HepG2 (cell line): ENCODE results near the gene HBS1L. TPM values are rescaled to one million over a fixed set of nuclear protein-coding genes. Genes with fewer than 3 reads are reported as not detected.

Experiments used
- ATAC-seq: fragments of 200-7000 bp; cut with Tn5 transposase; 3 replicates; pipeline ENCODE4 v1.9.1; 2020; ENCODE audit warnings: mild to moderate bottlenecking, moderate library complexity
- BruUV-seq: library from RNA; stranded (reverse); fragments of 400-500 nt; replicated peaks from 2 replicates; lab custom pipeline; 2021; lab: Mats Ljungman, UMichigan
- CTCF ChIA-PET: fragments of 300-600 bp; formaldehyde crosslinking; extraction: SDS; loops from one replicate; lab custom pipeline; 2021; ENCODE audit warnings: low total read pairs, inconsistent platforms, low intra/inter-chr PET ratio; lab: Yijun Ruan, JAX
- POLR2A ChIA-PET: fragments of 350-600 bp; sonication (Branson Sonifier 250); formaldehyde crosslinking; loops from one replicate; lab custom pipeline; 2020; ENCODE audit warnings: antibody characterized with exemption, inconsistent platforms; lab: Yijun Ruan, JAX
- DNase-seq: peaks from one replicate; pipeline ENCODE4 v3.0.0-alpha.2; 2015; ENCODE audit warnings: low spot score
- FAIRE-seq: peaks from 3 replicates; lab custom pipeline; 2011; peaks lifted over from hg19 to GRCh38; lab: Jason Lieb, UNC
- H2AFZ ChIP-seq: one replicate; pipeline ENCODE4 v1.6.1; 2011; ENCODE audit warnings: low read length, inconsistent platforms
- H3K27ac ChIP-seq: fragments of 300-600 bp; 3 replicates; pipeline ENCODE4 v1.8.0; 2011; ENCODE audit warnings: mixed run types, mild to moderate bottlenecking, mixed read lengths, low read length, inconsistent platforms; ENCODE audit not compliant: insufficient read depth; ENCODE audit errors: extremely low read length
- H3K27me3 ChIP-seq, 2 experiments: fragments of 200-600 bp in 1 of 2; 2 replicates in 1 of 2; 3 replicates in 1 of 2; pipeline versions ENCODE4 v1.6.0 to v1.8.0; 2011; ENCODE audit warnings: low read length in 2 of 2, mild to moderate bottlenecking in 2 of 2, moderate library complexity in 2 of 2, inconsistent platforms in 1 of 2; ENCODE audit not compliant: insufficient read depth in 2 of 2, control insufficient read depth in 1 of 2
- H3K36me3 ChIP-seq, 2 experiments: fragments of 200-600 bp in 1 of 2; replicated peaks in 1 of 2; 2 replicates in 1 of 2; 3 replicates in 1 of 2; pipeline versions ENCODE4 v1.5.1 to v1.8.0; 2011; ENCODE audit warnings: low read length in 2 of 2, inconsistent platforms in 1 of 2; ENCODE audit not compliant: insufficient read depth in 2 of 2, control insufficient read depth in 1 of 2
- H3K4me1 ChIP-seq: 2 replicates; pipeline ENCODE4 v1.5.1; 2012; ENCODE audit warnings: low read length, inconsistent platforms; ENCODE audit not compliant: insufficient read depth
- H3K4me2 ChIP-seq: 2 replicates; pipeline ENCODE4 v1.6.0; 2011; ENCODE audit warnings: low read depth, low read length, inconsistent platforms
- H3K4me3 ChIP-seq, 3 experiments: fragments of 200-600 bp in 1 of 3; sonication (generic), shearing (Covaris generic) in 1 of 3; replicated peaks in 1 of 3; 2 replicates each; pipeline ENCODE4 v1.5.1; 2011 to 2016; ENCODE audit warnings: low read length in 3 of 3, inconsistent platforms in 2 of 3, low read depth in 2 of 3, mild to moderate bottlenecking in 2 of 3, control low read depth in 1 of 3, mixed read lengths in 1 of 3; ENCODE audit not compliant: insufficient read depth in 1 of 3
- H3K79me2 ChIP-seq: one replicate; pipeline ENCODE4 v1.6.1; 2011; ENCODE audit warnings: low read length, inconsistent platforms; ENCODE audit not compliant: insufficient read depth
- H3K9ac ChIP-seq: 2 replicates; pipeline ENCODE4 v1.6.0; 2011; ENCODE audit warnings: mild to moderate bottlenecking, low read depth, low read length, inconsistent platforms; ENCODE audit not compliant: insufficient read depth
- H3K9me3 ChIP-seq: 2 replicates; pipeline ENCODE4 v1.5.1; 2012; ENCODE audit warnings: mild to moderate bottlenecking, low read length
- H4K20me1 ChIP-seq: 2 replicates; pipeline ENCODE4 v1.6.0; 2011; ENCODE audit warnings: inconsistent platforms, mild to moderate bottlenecking, low read length, moderate library complexity; ENCODE audit not compliant: insufficient read depth
- ARID3A ChIP-seq: IDR thresholded peaks from 2 replicates; pipeline ENCODE4 v1.6.1; 2012; ENCODE audit warnings: low read depth, low read length, improper control_type of control experiment
- DR1 ChIP-seq: sonication (generic); formaldehyde crosslinking; IDR thresholded peaks from 2 replicates; pipeline ENCODE4 v1.8.0; 2021; ENCODE audit warnings: mild to moderate bottlenecking, missing genetic modification reagents, inconsistent platforms
- FOXM1 ChIP-seq: sonication (generic); formaldehyde crosslinking; IDR thresholded peaks from 2 replicates; pipeline ENCODE4 v1.5.0; 2020; ENCODE audit warnings: missing genetic modification reagents
- KAT7 ChIP-seq: IDR thresholded peaks from 2 replicates; pipeline ENCODE4 v1.6.1; 2018; ENCODE audit warnings: borderline replicate concordance, missing compliant biosample characterization
- KLF13 ChIP-seq: sonication (generic); formaldehyde crosslinking; IDR thresholded peaks from 2 replicates; pipeline ENCODE4 v1.4.0; 2020; ENCODE audit warnings: mild to moderate bottlenecking, missing genetic modification reagents
- MXD3 ChIP-seq: IDR thresholded peaks from 2 replicates; pipeline ENCODE4 v1.6.1; 2016; ENCODE audit warnings: mild to moderate bottlenecking, missing biosample characterization, missing genetic modification reagents
- NFRKB ChIP-seq: fragments of 450-650 bp; IDR thresholded peaks from 2 replicates; pipeline ENCODE4 v1.6.1; 2017
- PRPF4 ChIP-seq: fragments of 200-400 bp; formaldehyde crosslinking; IDR thresholded peaks from 2 replicates; pipeline ENCODE4 v1.6.1; 2016; ENCODE audit warnings: low read length, low read depth; ENCODE audit not compliant: poor library complexity, severe bottlenecking
- RARG ChIP-seq: sonication (generic); formaldehyde crosslinking; IDR thresholded peaks from 2 replicates; pipeline ENCODE4 v1.4.0; 2020; ENCODE audit warnings: low read depth, mild to moderate bottlenecking, missing genetic modification reagents
- ZC3H4 ChIP-seq: sonication (generic); formaldehyde crosslinking; IDR thresholded peaks from 2 replicates; pipeline ENCODE4 v1.4.0; 2020; ENCODE audit warnings: missing genetic modification reagents, borderline replicate concordance
- ZNF317 ChIP-seq: sonication (generic); formaldehyde crosslinking; IDR thresholded peaks from 2 replicates; pipeline ENCODE4 v1.5.0; 2020; ENCODE audit warnings: mild to moderate bottlenecking, missing genetic modification reagents
- ZNF318 ChIP-seq: sonication (generic); formaldehyde crosslinking; IDR thresholded peaks from 2 replicates; pipeline ENCODE4 v1.4.0; 2020; ENCODE audit warnings: mild to moderate bottlenecking, missing genetic modification reagents
- ZNF333 ChIP-seq: sonication (generic); formaldehyde crosslinking; IDR thresholded peaks from 2 replicates; pipeline ENCODE4 v1.4.0; 2020; ENCODE audit warnings: mild to moderate bottlenecking, missing genetic modification reagents, borderline replicate concordance
- ZNF563 ChIP-seq: sonication (generic); formaldehyde crosslinking; IDR thresholded peaks from 2 replicates; pipeline ENCODE4 v1.8.0; 2022; ENCODE audit warnings: mild to moderate bottlenecking, moderate library complexity, missing genetic modification reagents
- ZZZ3 ChIP-seq: sonication (generic); formaldehyde crosslinking; IDR thresholded peaks from 2 replicates; pipeline ENCODE4 v1.4.0; 2020; ENCODE audit warnings: missing genetic modification reagents, mild to moderate bottlenecking, borderline replicate concordance
- WGBS: methylation state at CpG from one replicate; pipeline ENCODE4 v1.1.6; 2017; ENCODE audit warnings: low lambda C conversion rate; 5-methylcytosine and 5-hydroxymethylcytosine counted together
- in situ Hi-C: cut with HindIII; loops from 2 replicates; pipeline ENCODE4 v1.10.0; 2017; ENCODE audit warnings: low pct_unique_long_range_greater_than_20kb; ENCODE audit not compliant: extremely low pct_ligation_motif_present
- intact Hi-C: fragments of 100-400 bp; cut with micrococcal nuclease; formaldehyde crosslinking; loops from one replicate; pipeline ENCODE4 v1.10.0; 2022; ENCODE audit not compliant: unreplicated experiment
- polyA plus RNA-seq, 8 experiments: library from polyadenylated mRNA; depleted of rRNA in 3 of 8; stranded (reverse) in 7 of 8; unstranded in 1 of 8; fragments of >200 nt; fragmentation: Illumina TruSeq in 4 of 8; extraction: Trizol in 4 of 8; gene quantifications; 2 replicates each; pipeline versions ENCODE4 v1.2.1 to v1.2.3, GENCODE V29; 2011 to 2016; ENCODE audit warnings: low read depth in 4 of 8, missing spikeins in 1 of 8, mixed read lengths in 1 of 8; ENCODE audit not compliant: insufficient read depth in 1 of 8
- total RNA-seq, 5 experiments: library from RNA; depleted of rRNA; stranded (reverse); fragments of >200 nt; fragmentation: Illumina TruSeq; extraction: Trizol; gene quantifications; 2 replicates each; pipeline ENCODE4 v1.2.3, GENCODE V29; 2016; ENCODE audit warnings: low read depth in 1 of 5

HBS1L gene
- total and polyA plus RNA-seq, 2 of the 13 experiments (the other 11 are each of a cell fraction or from before 2014, with no cell fraction given): 44.1 to 138 TPM

GRCh38 chr6:135062735-135063134 lies 8.1 kb upstream of the HBS1L start (continued):
- no peak for TF ChIP-seq ARID3A

GRCh38 chr6:135060076-135060475 lies 5.5 kb upstream of the HBS1L start:
- Histone ChIP-seq H3K27ac (no peak overlapping the region), H3K9me3 (no peaks in the 10 kb centered on the region), H2AFZ (no peak overlapping the region), H4K20me1 (no peaks in the 10 kb centered on the region), H3K9ac (no peak overlapping the region), H3K27me3 (no peaks in the 10 kb centered on the region), H3K4me3 (no peak overlapping the region), H3K4me1 (peaks cover 14% of the 10 kb centered on the region), H3K4me2 (no peak overlapping the region), H3K36me3 (no peaks in the 10 kb centered on the region), H3K79me2 (no peaks in the 10 kb centered on the region)
- ATAC-seq (no peak), FAIRE-seq (no peak), DNase-seq (no peak)
- 37% methylated on average over 4 of the region's 4 CpGs for WGBS
- CTCF ChIA-PET: no interaction called here
- BruUV-seq: no TSS peak
- intact Hi-C loops (no loop called here), in situ Hi-C loops (no loop called here)
- POLR2A ChIA-PET: no interaction called here
- TF ChIP-seq ZNF318 (CRISPR knock-in tag) (no peak), MXD3 (CRISPR knock-in tag) (no peak), ZNF317 (CRISPR knock-in tag) (no peak), FOXM1 (CRISPR knock-in tag) (no peak), ZC3H4 (CRISPR knock-in tag) (no peak), KAT7 (CRISPR knock-in tag) (no peak), RARG (CRISPR knock-in tag) (no peak), ZNF333 (CRISPR knock-in tag) (no peak), DR1 (CRISPR knock-in tag) (no peak), PRPF4 (no peak), ZNF563 (CRISPR knock-in tag) (no peak), ZZZ3 (CRISPR knock-in tag) (no peak), NFRKB (no peak), KLF13 (no peak)
